Trophoblast cell (in vitro differentiated cells and primary cell): ENCODE data around the gene TREML2.

Experiments
- DNase-seq, 2 donors: peaks; one replicate each; pipeline ENCODE4 v3.0.0-alpha.2; 2016
- H2AFZ ChIP-seq: 2 replicates; pipeline ENCODE4 v1.6.1; 2013; ENCODE audit warnings: low read length, moderate library complexity, mild to moderate bottlenecking; ENCODE audit not compliant: insufficient read depth, poor library complexity
- H2AK5ac ChIP-seq: 2 replicates; pipeline ENCODE4 v1.6.1; 2013; ENCODE audit warnings: mild to moderate bottlenecking, low read length
- H2BK120ac ChIP-seq: 2 replicates; pipeline ENCODE4 v1.6.1; 2013; ENCODE audit warnings: low read length, mild to moderate bottlenecking, moderate library complexity; ENCODE audit not compliant: insufficient read depth, poor library complexity
- H2BK12ac ChIP-seq: 2 replicates; pipeline ENCODE4 v1.6.1; 2013; ENCODE audit warnings: mild to moderate bottlenecking, low read length, moderate library complexity
- H2BK5ac ChIP-seq: 2 replicates; pipeline ENCODE4 v1.6.1; 2013; ENCODE audit warnings: low read length, low read depth, moderate library complexity, mild to moderate bottlenecking; ENCODE audit not compliant: poor library complexity
- H3K14ac ChIP-seq: 2 replicates; pipeline ENCODE4 v1.6.1; 2013; ENCODE audit warnings: mild to moderate bottlenecking, low read length
- H3K18ac ChIP-seq: 2 replicates; pipeline ENCODE4 v1.6.1; 2013; ENCODE audit warnings: mild to moderate bottlenecking, low read length
- H3K23ac ChIP-seq: 2 replicates; pipeline ENCODE4 v1.6.1; 2013; ENCODE audit warnings: low read length
- H3K27ac ChIP-seq: 2 replicates; pipeline ENCODE4 v1.5.1; 2013; ENCODE audit warnings: low read depth, mild to moderate bottlenecking, inconsistent platforms, low read length, moderate library complexity
- H3K27me3 ChIP-seq: 2 replicates; pipeline ENCODE4 v1.6.1; 2013; ENCODE audit warnings: inconsistent platforms, mild to moderate bottlenecking, low read length, moderate library complexity; ENCODE audit not compliant: insufficient read depth
- H3K36me3 ChIP-seq, 2 experiments: 1 replicate in 1 of 2; 2 replicates in 1 of 2; pipeline ENCODE4 v1.6.1; 2013; ENCODE audit warnings: low read length in 2 of 2, mild to moderate bottlenecking in 2 of 2, moderate library complexity in 1 of 2; ENCODE audit not compliant: insufficient read depth in 2 of 2, control insufficient read depth in 1 of 2
- H3K4ac ChIP-seq: 2 replicates; pipeline ENCODE4 v1.6.1; 2013; ENCODE audit warnings: low read depth, mild to moderate bottlenecking, low read length, moderate library complexity
- H3K4me1 ChIP-seq, 2 experiments: 1 replicate in 1 of 2; 2 replicates in 1 of 2; pipeline ENCODE4 v1.6.1; 2013; ENCODE audit warnings: low read length in 2 of 2, mild to moderate bottlenecking in 2 of 2, moderate library complexity in 1 of 2; ENCODE audit not compliant: insufficient read depth in 2 of 2, control insufficient read depth in 1 of 2
- H3K4me2 ChIP-seq: 2 replicates; pipeline ENCODE4 v1.6.1; 2013; ENCODE audit warnings: inconsistent platforms, mild to moderate bottlenecking, low read length, moderate library complexity
- H3K4me3 ChIP-seq: 2 replicates; pipeline ENCODE4 v1.5.1; 2013; ENCODE audit warnings: mild to moderate bottlenecking, low read depth, low read length, inconsistent platforms
- H3K79me1 ChIP-seq: one replicate; pipeline ENCODE4 v1.6.1; 2013; ENCODE audit warnings: low read length
- H3K79me2 ChIP-seq: 2 replicates; pipeline ENCODE4 v1.6.1; 2013; ENCODE audit warnings: low read length, mild to moderate bottlenecking; ENCODE audit not compliant: control insufficient read depth, insufficient read depth, poor library complexity
- H3K9ac ChIP-seq: 2 replicates; pipeline ENCODE4 v1.6.1; 2013; ENCODE audit warnings: mild to moderate bottlenecking, low read length
- H3K9me3 ChIP-seq: 2 replicates; pipeline ENCODE4 v1.6.1; 2013; ENCODE audit warnings: low read depth, mild to moderate bottlenecking, control low read depth, inconsistent platforms, low read length; ENCODE audit not compliant: insufficient read depth
- H4K12ac ChIP-seq: 2 replicates; pipeline ENCODE4 v1.6.1; 2013; ENCODE audit warnings: low read depth, mild to moderate bottlenecking, low read length, moderate library complexity
- H4K8ac ChIP-seq: 2 replicates; pipeline ENCODE4 v1.6.1; 2013; ENCODE audit warnings: low read depth, mild to moderate bottlenecking, low read length, moderate library complexity
- H4K91ac ChIP-seq: one replicate; pipeline ENCODE4 v1.6.1; 2013; ENCODE audit warnings: low read depth, mild to moderate bottlenecking, low read length, moderate library complexity
- WGBS: extraction: QIAGEN DNeasy Blood & Tissue Kit; methylation state at CpG from one replicate; pipeline ENCODE4 v1.1.7; 2013; ENCODE audit warnings: missing lambda C conversion rate; ENCODE audit not compliant: insufficient read length, insufficient coverage; ENCODE audit errors: extremely low coverage; 5-methylcytosine and 5-hydroxymethylcytosine counted together

The TREML2 gene

GRCh38 chr6:41163419-41163717 lies 37.6 kb downstream of the TREML2 start:
- DNase-seq: no peak
- Histone ChIP-seq H4K91ac (no peak overlapping the region), H2BK120ac (no peak overlapping the region), H3K23ac (no peak overlapping the region), H3K36me3 (no peaks in the 10 kb centered on the region), H3K79me1 (no peaks in the 10 kb centered on the region), H3K27ac (no peak overlapping the region), H3K9me3 (peaks cover 3% of the 10 kb centered on the region), H3K4ac (no peak overlapping the region), H4K12ac (no peak overlapping the region), H3K9ac (no peak overlapping the region), H3K4me2 (no peak overlapping the region), H3K14ac (no peak overlapping the region), H3K79me2 (no peaks in the 10 kb centered on the region), H4K8ac (no peak overlapping the region), H3K4me3 (no peak overlapping the region), H2BK5ac (no peak overlapping the region), H2BK12ac (no peak overlapping the region), H3K4me1 (peaks cover 2 to 5% of the 10 kb centered on the region in 2 experiments), H2AFZ (no peak overlapping the region), H2AK5ac (no peak overlapping the region), H3K27me3 (no peaks in the 10 kb centered on the region), H3K18ac (no peak overlapping the region)
- WGBS: no CpG with 5 or more reads among the region's 1 CpG

GRCh38 chr6:41162687-41163418 lies 38.1 kb downstream of the TREML2 start, which contains the start of gene TREM2:
TREM2 (minus strand) TSS chr6:41163116; CDS start chr6:41163082, 34 bp downstream.
- Histone ChIP-seq H3K4me3 (no peak within 1 kb of the TSS), H3K9ac (no peak within 1 kb of the TSS), H3K9me3 (peaks cover 3% of the 10 kb centered on the region), H3K27me3 (no peaks in the 10 kb centered on the region), H3K79me2 (no peaks in the 10 kb centered on the region), H3K23ac (no peak within 1 kb of the TSS), H3K18ac (no peak within 1 kb of the TSS), H2BK120ac (no peak within 1 kb of the TSS), H3K27ac (no peak within 1 kb of the TSS), H2AFZ (no peak within 1 kb of the TSS), H3K4ac (no peak within 1 kb of the TSS), H2BK12ac (no peak within 1 kb of the TSS), H4K8ac (no peak within 1 kb of the TSS), H3K36me3 (no peaks in the 10 kb centered on the region), H3K79me1 (no peaks in the 10 kb centered on the region), H2BK5ac (no peak within 1 kb of the TSS), H2AK5ac (no peak within 1 kb of the TSS), H4K91ac (no peak within 1 kb of the TSS), H3K4me2 (no peak within 1 kb of the TSS), H4K12ac (no peak within 1 kb of the TSS), H3K14ac (no peak within 1 kb of the TSS), H3K4me1 (peaks cover 2 to 5% of the 10 kb centered on the region in 2 experiments)
- DNase-seq: no peak
- WGBS: no CpG with 5 or more reads among the region's 10 CpGs

- H4K91ac ChIP-seq: no peak overlapping the region
- H3K4me2 ChIP-seq: no peak overlapping the region
- no peaks in the 10 kb centered on the region for H3K27me3 ChIP-seq
- H3K4me3 ChIP-seq: no peak overlapping the region
- no peak overlapping the region for H3K27ac ChIP-seq
- H2BK12ac ChIP-seq: no peak overlapping the region
- no peak overlapping the region for H3K4ac ChIP-seq
- peaks cover 2 to 5% of the 10 kb centered on the region in 2 experiments for H3K4me1 ChIP-seq
- H3K14ac ChIP-seq: no peak overlapping the region
- no peak overlapping the region for H3K23ac ChIP-seq
- no CpG with 5 or more reads among the region's 13 CpGs for WGBS
- DNase-seq: peak in 1 of 2 donors; percentile 2
- H2BK5ac ChIP-seq: no peak overlapping the region
- no peak overlapping the region for H2AK5ac ChIP-seq
- no peaks in the 10 kb centered on the region for H3K79me1 ChIP-seq
- H4K12ac ChIP-seq: no peak overlapping the region
- H3K79me2 ChIP-seq: no peaks in the 10 kb centered on the region
- H3K18ac ChIP-seq: no peak overlapping the region
- peaks cover 3% of the 10 kb centered on the region for H3K9me3 ChIP-seq
- no peak overlapping the region for H2AFZ ChIP-seq
- no peak overlapping the region for H2BK120ac ChIP-seq
- no peaks in the 10 kb centered on the region for H3K36me3 ChIP-seq
- no peak overlapping the region for H3K9ac ChIP-seq
- no peak overlapping the region for H4K8ac ChIP-seq
These were observed 38.9 kb downstream of the TREML2 start for GRCh38 chr6:41161851-41162552.

GRCh38 chr6:41161380-41161779 lies 39.6 kb downstream of the TREML2 start:
- Histone ChIP-seq H3K79me2 (no peaks in the 10 kb centered on the region), H2AK5ac (no peak overlapping the region), H3K23ac (no peak overlapping the region), H3K36me3 (no peaks in the 10 kb centered on the region), H3K27me3 (no peaks in the 10 kb centered on the region), H4K91ac (no peak overlapping the region), H3K18ac (no peak overlapping the region), H2BK120ac (no peak overlapping the region), H3K4me3 (no peak overlapping the region), H4K12ac (no peak overlapping the region), H3K4me2 (no peak overlapping the region), H4K8ac (no peak overlapping the region), H3K4ac (no peak overlapping the region), H2BK5ac (no peak overlapping the region), H3K27ac (no peak overlapping the region), H3K79me1 (no peaks in the 10 kb centered on the region), H2AFZ (no peak overlapping the region), H3K9ac (no peak overlapping the region), H2BK12ac (no peak overlapping the region), H3K4me1 (peaks cover 2 to 5% of the 10 kb centered on the region in 2 experiments), H3K9me3 (peaks cover 3% of the 10 kb centered on the region), H3K14ac (no peak overlapping the region)
- no CpG with 5 or more reads among the region's 10 CpGs for WGBS
- DNase-seq: peak; percentile 35 to 66
